ENCODE data around the gene PTPRF.

PTPRF gene

GRCh38 chr1:43620956-43621355 lies 90.3 kb downstream of the PTPRF start:
- no peak for TF ChIP-seq CTCF (IDR thresholded peaks at IDR 0.05; ENCODE audit: low read depth, low read length, poor library complexity, severe bottlenecking)
- no peak for TF ChIP-seq EZH2phosphoT487 (IDR thresholded peaks at IDR 0.05; ENCODE audit: borderline replicate concordance, low read length)
- H3K27ac ChIP-seq (ENCODE audit: low read depth, low read length) = no peak overlapping the region
- H3K36me3 ChIP-seq (ENCODE audit: control insufficient read depth, low read length) = no peaks in the 10 kb centered on the region
- no peak overlapping the region for H3K4me3 ChIP-seq (ENCODE audit: low read length)
- no peaks in the 10 kb centered on the region for H3K4me1 ChIP-seq (ENCODE audit: control insufficient read depth, low read length)
- no peaks in the 10 kb centered on the region for H3F3A ChIP-seq (ENCODE audit: control insufficient read depth, insufficient read depth)
- H3K9me2 ChIP-seq (replicated peaks; ENCODE audit: control insufficient read depth, low read length) = no peaks in the 10 kb centered on the region
- no peaks in the 10 kb centered on the region for H3K27me3 ChIP-seq (ENCODE audit: control insufficient read depth, low read length)
- H3K79me2 ChIP-seq (ENCODE audit: control insufficient read depth, low read length) = no peaks in the 10 kb centered on the region
- no peaks in the 10 kb centered on the region for H4K20me1 ChIP-seq (ENCODE audit: control insufficient read depth, insufficient read depth, low read depth, low read length)
- H3K9me3 ChIP-seq (ENCODE audit: control insufficient read depth, insufficient read depth, low read length) = no peaks in the 10 kb centered on the region
- no peak overlapping the region for H3K4me2 ChIP-seq (ENCODE audit: low read length)

GRCh38 chr1:43621386-43621785 lies 90.7 kb downstream of the PTPRF start:
- Histone ChIP-seq H3K27ac (ENCODE audit: low read depth, low read length) (no peak overlapping the region), H3K36me3 (ENCODE audit: control insufficient read depth, low read length) (no peaks in the 10 kb centered on the region), H3K27me3 (ENCODE audit: control insufficient read depth, low read length) (no peaks in the 10 kb centered on the region), H3K4me2 (ENCODE audit: low read length) (no peak overlapping the region), H3K79me2 (ENCODE audit: control insufficient read depth, low read length) (no peaks in the 10 kb centered on the region), H3F3A (ENCODE audit: control insufficient read depth, insufficient read depth) (no peaks in the 10 kb centered on the region), H3K9me2 (replicated peaks; ENCODE audit: control insufficient read depth, low read length) (no peaks in the 10 kb centered on the region), H3K9me3 (ENCODE audit: control insufficient read depth, insufficient read depth, low read length) (no peaks in the 10 kb centered on the region), H4K20me1 (ENCODE audit: control insufficient read depth, insufficient read depth, low read depth, low read length) (no peaks in the 10 kb centered on the region), H3K4me3 (ENCODE audit: low read length) (no peak overlapping the region), H3K4me1 (ENCODE audit: control insufficient read depth, low read length) (no peaks in the 10 kb centered on the region)
- TF ChIP-seq CTCF (IDR thresholded peaks at IDR 0.05; ENCODE audit: low read depth, low read length, poor library complexity, severe bottlenecking) = no peak
- no peak for TF ChIP-seq EZH2phosphoT487 (IDR thresholded peaks at IDR 0.05; ENCODE audit: borderline replicate concordance, low read length)

GRCh38 chr1:43621861-43622260 lies 91.2 kb downstream of the PTPRF start:
- Histone ChIP-seq H3K4me3 (ENCODE audit: low read length) (no peak overlapping the region), H3K27ac (ENCODE audit: low read depth, low read length) (no peak overlapping the region), H3K27me3 (ENCODE audit: control insufficient read depth, low read length) (no peaks in the 10 kb centered on the region), H3K4me1 (ENCODE audit: control insufficient read depth, low read length) (no peaks in the 10 kb centered on the region), H3K9me2 (replicated peaks; ENCODE audit: control insufficient read depth, low read length) (no peaks in the 10 kb centered on the region), H3K79me2 (ENCODE audit: control insufficient read depth, low read length) (no peaks in the 10 kb centered on the region), H3K4me2 (ENCODE audit: low read length) (no peak overlapping the region), H4K20me1 (ENCODE audit: control insufficient read depth, insufficient read depth, low read depth, low read length) (no peaks in the 10 kb centered on the region), H3F3A (ENCODE audit: control insufficient read depth, insufficient read depth) (no peaks in the 10 kb centered on the region), H3K9me3 (ENCODE audit: control insufficient read depth, insufficient read depth, low read length) (no peaks in the 10 kb centered on the region), H3K36me3 (ENCODE audit: control insufficient read depth, low read length) (no peaks in the 10 kb centered on the region)
- TF ChIP-seq CTCF (IDR thresholded peaks at IDR 0.05; ENCODE audit: low read depth, low read length, poor library complexity, severe bottlenecking) (no peak), EZH2phosphoT487 (IDR thresholded peaks at IDR 0.05; ENCODE audit: borderline replicate concordance, low read length) (no peak)

- Histone ChIP-seq H3K4me3 (ENCODE audit: low read length) (no peak overlapping the region), H3K27ac (ENCODE audit: low read depth, low read length) (no peak overlapping the region), H3K27me3 (ENCODE audit: control insufficient read depth, low read length) (no peaks in the 10 kb centered on the region), H3K36me3 (ENCODE audit: control insufficient read depth, low read length) (no peaks in the 10 kb centered on the region), H4K20me1 (ENCODE audit: control insufficient read depth, insufficient read depth, low read depth, low read length) (no peaks in the 10 kb centered on the region), H3K4me2 (ENCODE audit: low read length) (no peak overlapping the region), H3F3A (ENCODE audit: control insufficient read depth, insufficient read depth) (no peaks in the 10 kb centered on the region), H3K9me2 (replicated peaks; ENCODE audit: control insufficient read depth, low read length) (no peaks in the 10 kb centered on the region), H3K4me1 (ENCODE audit: control insufficient read depth, low read length) (no peaks in the 10 kb centered on the region), H3K9me3 (ENCODE audit: control insufficient read depth, insufficient read depth, low read length) (no peaks in the 10 kb centered on the region), H3K79me2 (ENCODE audit: control insufficient read depth, low read length) (no peaks in the 10 kb centered on the region)
- TF ChIP-seq CTCF (IDR thresholded peaks at IDR 0.05; ENCODE audit: low read depth, low read length, poor library complexity, severe bottlenecking) = no peak
- no peak for TF ChIP-seq EZH2phosphoT487 (IDR thresholded peaks at IDR 0.05; ENCODE audit: borderline replicate concordance, low read length)
Observed at GRCh38 chr1:43622471-43622870, 91.8 kb downstream of the PTPRF start.
